ENCODE results near the gene TIMM10B.

The TIMM10B gene

GRCh38 chr11:6486938-6487337 is 5.6 kb downstream of the TIMM10B start:
- DNase-seq (ENCODE audit: extremely low spot score), result no peak
- ChIA-PET CTCF (interaction anchor here (0.6 kb wide), 1 partner anchor 160 kb away, joined by 3 read pairs; no protein-coding TSS in a partner anchor), POLR2A (no interaction called here)
- TF ChIP-seq ELF4 (IDR thresholded peaks at IDR 0.05) (no peak), CTBP1 (IDR thresholded peaks at IDR 0.05; ENCODE audit: borderline replicate concordance) (no peak), ZNF384 (IDR thresholded peaks at IDR 0.05) (no peak), FOXA1 (IDR thresholded peaks at IDR 0.05) (no peak), BHLHE40 (IDR thresholded peaks at IDR 0.05; ENCODE audit: borderline replicate concordance) (no peak), HDGF (IDR thresholded peaks at IDR 0.05; ENCODE audit: borderline replicate concordance) (no peak), NFRKB (IDR thresholded peaks at IDR 0.05) (no peak), ARNT (IDR thresholded peaks at IDR 0.05) (no peak), PKNOX1 (IDR thresholded peaks at IDR 0.05) (no peak), SUZ12 (IDR thresholded peaks at IDR 0.05) (no peak), LEF1 (IDR thresholded peaks at IDR 0.05; ENCODE audit: borderline replicate concordance) (no peak), TARDBP (IDR thresholded peaks at IDR 0.05) (no peak), L3MBTL2 (conservative IDR thresholded peaks at IDR 0.05) (no peak), SP1 (IDR thresholded peaks at IDR 0.05) (no peak), FOXM1 (IDR thresholded peaks at IDR 0.05; ENCODE audit: borderline replicate concordance) (no peak), FOXK2 (IDR thresholded peaks at IDR 0.05) (no peak)

GRCh38 chr11:6488342-6488741 is 7.0 kb downstream of the TIMM10B start:
- TF ChIP-seq ELF4 (IDR thresholded peaks at IDR 0.05) (no peak), FOXK2 (IDR thresholded peaks at IDR 0.05) (no peak), ZNF384 (IDR thresholded peaks at IDR 0.05) (no peak), SUZ12 (IDR thresholded peaks at IDR 0.05) (no peak), FOXM1 (IDR thresholded peaks at IDR 0.05; ENCODE audit: borderline replicate concordance) (no peak), L3MBTL2 (conservative IDR thresholded peaks at IDR 0.05) (no peak), HDGF (IDR thresholded peaks at IDR 0.05; ENCODE audit: borderline replicate concordance) (no peak), TARDBP (IDR thresholded peaks at IDR 0.05) (no peak), CTBP1 (IDR thresholded peaks at IDR 0.05; ENCODE audit: borderline replicate concordance) (no peak), PKNOX1 (IDR thresholded peaks at IDR 0.05) (no peak), SP1 (IDR thresholded peaks at IDR 0.05) (no peak), NFRKB (IDR thresholded peaks at IDR 0.05) (no peak), BHLHE40 (IDR thresholded peaks at IDR 0.05; ENCODE audit: borderline replicate concordance) (no peak), ARNT (IDR thresholded peaks at IDR 0.05) (no peak), FOXA1 (IDR thresholded peaks at IDR 0.05) (no peak)
- ChIA-PET CTCF (interaction anchor here (0.7 kb wide), 1 partner anchor 125 kb away, joined by 3 read pairs; no protein-coding TSS in a partner anchor), POLR2A (no interaction called here)
- DNase-seq (ENCODE audit: extremely low spot score), result no peak

GRCh38 chr11:6488821-6489220 is 7.5 kb downstream of the TIMM10B start:
- POLR2A ChIA-PET, result no interaction called here
- TF ChIP-seq SP1 (IDR thresholded peaks at IDR 0.05) (no peak), CTBP1 (IDR thresholded peaks at IDR 0.05; ENCODE audit: borderline replicate concordance) (no peak), FOXM1 (IDR thresholded peaks at IDR 0.05; ENCODE audit: borderline replicate concordance) (no peak), SUZ12 (IDR thresholded peaks at IDR 0.05) (no peak), FOXK2 (IDR thresholded peaks at IDR 0.05) (no peak), PKNOX1 (IDR thresholded peaks at IDR 0.05) (no peak), LEF1 (IDR thresholded peaks at IDR 0.05; ENCODE audit: borderline replicate concordance) (no peak), TARDBP (IDR thresholded peaks at IDR 0.05) (no peak), ARNT (IDR thresholded peaks at IDR 0.05) (no peak), ELF4 (IDR thresholded peaks at IDR 0.05) (no peak), BHLHE40 (IDR thresholded peaks at IDR 0.05; ENCODE audit: borderline replicate concordance) (no peak), HDGF (IDR thresholded peaks at IDR 0.05; ENCODE audit: borderline replicate concordance) (no peak), ZNF384 (IDR thresholded peaks at IDR 0.05) (no peak)
- no peak for DNase-seq (ENCODE audit: extremely low spot score)
- CTCF ChIA-PET, result no interaction called here

- POLR2A ChIA-PET, result interaction anchor here (1.4 kb wide), 1 partner anchor 70 kb away, joined by 4 read pairs; the partner anchor contains the start of gene APBB1
Observed at GRCh38 chr11:6489306-6489705, 8.0 kb downstream of the TIMM10B start.

More at GRCh38 chr11:6489306-6489705, 8.0 kb downstream of the TIMM10B start:
- no peak for DNase-seq (ENCODE audit: extremely low spot score)
- no peak for TF ChIP-seq HDGF (IDR thresholded peaks at IDR 0.05; ENCODE audit: borderline replicate concordance)
- TF ChIP-seq ZNF384 (IDR thresholded peaks at IDR 0.05), result no peak
- TF ChIP-seq SP1 (IDR thresholded peaks at IDR 0.05), result no peak
- no peak for TF ChIP-seq LEF1 (IDR thresholded peaks at IDR 0.05; ENCODE audit: borderline replicate concordance)
- no peak for TF ChIP-seq BHLHE40 (IDR thresholded peaks at IDR 0.05; ENCODE audit: borderline replicate concordance)
- TF ChIP-seq ARNT (IDR thresholded peaks at IDR 0.05), result no peak
- no peak for TF ChIP-seq SUZ12 (IDR thresholded peaks at IDR 0.05)
- no peak for TF ChIP-seq ELF4 (IDR thresholded peaks at IDR 0.05)
- no peak for TF ChIP-seq L3MBTL2 (conservative IDR thresholded peaks at IDR 0.05)
- TF ChIP-seq NFRKB (IDR thresholded peaks at IDR 0.05), result no peak
- TF ChIP-seq PKNOX1 (IDR thresholded peaks at IDR 0.05), result no peak
- no peak for TF ChIP-seq TARDBP (IDR thresholded peaks at IDR 0.05)
- no peak for TF ChIP-seq FOXM1 (IDR thresholded peaks at IDR 0.05; ENCODE audit: borderline replicate concordance)
- TF ChIP-seq FOXA1 (IDR thresholded peaks at IDR 0.05), result no peak
- TF ChIP-seq FOXK2 (IDR thresholded peaks at IDR 0.05), result no peak
- TF ChIP-seq CTBP1 (IDR thresholded peaks at IDR 0.05; ENCODE audit: borderline replicate concordance), result no peak
- CTCF ChIA-PET, result interaction anchor here (0.5 kb wide), 1 partner anchor 10 kb away, joined by 3 read pairs; no protein-coding TSS in a partner anchor
